Measurements from ENCODE around the gene SYT6.

DNA sequence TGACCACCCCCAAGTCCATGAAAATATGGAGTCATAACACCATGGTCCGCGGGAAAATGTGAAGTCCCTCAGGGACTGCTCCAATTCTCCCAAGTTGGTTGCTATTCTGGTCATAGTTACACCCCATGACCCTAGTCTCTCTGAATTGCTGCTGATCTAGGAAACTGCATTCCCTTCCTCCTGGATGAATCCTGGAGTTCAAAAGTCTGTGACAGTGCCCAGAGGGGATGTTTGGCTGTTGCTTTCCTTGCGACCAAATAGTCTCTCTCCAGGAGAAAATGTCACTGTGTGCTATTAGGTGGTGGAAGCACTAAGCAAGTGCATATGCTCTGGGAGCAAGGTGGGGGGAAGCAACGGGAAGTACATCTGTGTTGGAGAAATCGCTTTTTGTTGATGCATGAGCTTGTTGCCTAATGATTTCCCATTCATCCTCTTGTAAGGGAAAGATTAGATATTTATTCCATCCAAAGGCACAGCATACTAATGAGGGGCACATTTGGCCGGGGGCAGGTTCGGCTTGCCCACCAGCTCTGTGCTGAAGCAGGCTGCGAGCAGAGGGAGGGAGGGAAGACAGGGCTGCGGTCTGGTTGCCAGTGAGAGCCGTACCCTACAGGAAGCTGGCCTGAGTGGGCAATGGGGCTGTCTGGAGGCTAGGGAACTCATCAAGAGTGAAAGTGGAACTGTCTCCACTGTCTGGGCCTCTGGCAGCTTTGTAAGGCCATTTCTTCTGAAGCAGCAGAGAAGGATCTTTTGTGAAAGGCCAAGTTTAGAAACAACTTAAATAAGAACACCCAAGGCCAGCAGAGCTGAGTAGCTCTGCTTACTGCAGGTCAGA is 27.2 kb downstream of the SYT6 start:
- TF ChIP-seq, protein P1, sequence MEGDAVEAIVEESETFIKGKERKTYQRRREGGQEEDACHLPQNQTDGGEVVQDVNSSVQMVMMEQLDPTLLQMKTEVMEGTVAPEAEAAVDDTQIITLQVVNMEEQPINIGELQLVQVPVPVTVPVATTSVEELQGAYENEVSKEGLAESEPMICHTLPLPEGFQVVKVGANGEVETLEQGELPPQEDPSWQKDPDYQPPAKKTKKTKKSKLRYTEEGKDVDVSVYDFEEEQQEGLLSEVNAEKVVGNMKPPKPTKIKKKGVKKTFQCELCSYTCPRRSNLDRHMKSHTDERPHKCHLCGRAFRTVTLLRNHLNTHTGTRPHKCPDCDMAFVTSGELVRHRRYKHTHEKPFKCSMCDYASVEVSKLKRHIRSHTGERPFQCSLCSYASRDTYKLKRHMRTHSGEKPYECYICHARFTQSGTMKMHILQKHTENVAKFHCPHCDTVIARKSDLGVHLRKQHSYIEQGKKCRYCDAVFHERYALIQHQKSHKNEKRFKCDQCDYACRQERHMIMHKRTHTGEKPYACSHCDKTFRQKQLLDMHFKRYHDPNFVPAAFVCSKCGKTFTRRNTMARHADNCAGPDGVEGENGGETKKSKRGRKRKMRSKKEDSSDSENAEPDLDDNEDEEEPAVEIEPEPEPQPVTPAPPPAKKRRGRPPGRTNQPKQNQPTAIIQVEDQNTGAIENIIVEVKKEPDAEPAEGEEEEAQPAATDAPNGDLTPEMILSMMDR (conservative IDR thresholded peaks at IDR 0.05) = no peak
- no peak for TF ChIP-seq EZH2 (IDR thresholded peaks at IDR 0.05; ENCODE audit: low read depth)
